HG03095 (cell line): ENCODE measurements around the gene AP2B1.

ENCODE experiments used
- ATAC-seq: cut with Tn5 transposase; IDR thresholded peaks from one replicate; pipeline ENCODE4 v1.9.1; 2021; ENCODE audit warnings: moderate library complexity; ENCODE audit not compliant: unreplicated experiment

The AP2B1 gene

GRCh38 chr17:35621768-35622167 lies 34.6 kb downstream of the AP2B1 start:
- no peak for ATAC-seq

GRCh38 chr17:35627417-35627816 lies 40.3 kb downstream of the AP2B1 start:
- ATAC-seq = no peak

GRCh38 chr17:35630530-35631148 lies 43.5 kb downstream of the AP2B1 start:
- no peak for ATAC-seq

GRCh38 chr17:35641032-35641431 lies 53.9 kb downstream of the AP2B1 start:
- no peak for ATAC-seq

GRCh38 chr17:35645923-35646322 lies 58.8 kb downstream of the AP2B1 start:
- no peak for ATAC-seq

- ATAC-seq = no peak
Observed at GRCh38 chr17:35651467-35651866, 64.3 kb downstream of the AP2B1 start.

GRCh38 chr17:35653619-35654361 lies 66.7 kb downstream of the AP2B1 start:
- no peak for ATAC-seq

- ATAC-seq = no peak
Observed at GRCh38 chr17:35655303-35655702, 68.2 kb downstream of the AP2B1 start.

GRCh38 chr17:35660902-35661301 lies 73.8 kb downstream of the AP2B1 start:
- no peak for ATAC-seq

- ATAC-seq = no peak
Observed at GRCh38 chr17:35664685-35665084, 77.6 kb downstream of the AP2B1 start.

GRCh38 chr17:35665662-35666061 lies 78.5 kb downstream of the AP2B1 start:
- ATAC-seq = no peak

- no peak for ATAC-seq
Observed at GRCh38 chr17:35666070-35666469, 78.9 kb downstream of the AP2B1 start.

- no peak for ATAC-seq
Observed at GRCh38 chr17:35666967-35667532, 79.9 kb downstream of the AP2B1 start.

GRCh38 chr17:35668802-35669201 lies 81.7 kb downstream of the AP2B1 start:
- no peak for ATAC-seq

GRCh38 chr17:35674552-35674951 lies 87.4 kb downstream of the AP2B1 start:
- ATAC-seq = no peak

GRCh38 chr17:35676441-35676840 lies 89.3 kb downstream of the AP2B1 start:
- no peak for ATAC-seq

- no peak for ATAC-seq
Observed at GRCh38 chr17:35679007-35679682, 92.0 kb downstream of the AP2B1 start.

- ATAC-seq = no peak
Observed at GRCh38 chr17:35683591-35683990, 96.5 kb downstream of the AP2B1 start.

GRCh38 chr17:35684055-35684802 lies 97.1 kb downstream of the AP2B1 start:
- no peak for ATAC-seq

- ATAC-seq = no peak
Observed at GRCh38 chr17:35692512-35693210, 105.5 kb downstream of the AP2B1 start.
